ENCODE measurements around the gene KIAA1217.
"Not testable (repeated sequence)": the region's sequence is repeated elsewhere in the genome, so short reads cannot be mapped to it uniquely, and the experiment has no call there.

KIAA1217 gene

GRCh38 chr10:24299578-24300260 lies 90.8 kb downstream of the KIAA1217 start:
- DNase-seq = no peak

DNA sequence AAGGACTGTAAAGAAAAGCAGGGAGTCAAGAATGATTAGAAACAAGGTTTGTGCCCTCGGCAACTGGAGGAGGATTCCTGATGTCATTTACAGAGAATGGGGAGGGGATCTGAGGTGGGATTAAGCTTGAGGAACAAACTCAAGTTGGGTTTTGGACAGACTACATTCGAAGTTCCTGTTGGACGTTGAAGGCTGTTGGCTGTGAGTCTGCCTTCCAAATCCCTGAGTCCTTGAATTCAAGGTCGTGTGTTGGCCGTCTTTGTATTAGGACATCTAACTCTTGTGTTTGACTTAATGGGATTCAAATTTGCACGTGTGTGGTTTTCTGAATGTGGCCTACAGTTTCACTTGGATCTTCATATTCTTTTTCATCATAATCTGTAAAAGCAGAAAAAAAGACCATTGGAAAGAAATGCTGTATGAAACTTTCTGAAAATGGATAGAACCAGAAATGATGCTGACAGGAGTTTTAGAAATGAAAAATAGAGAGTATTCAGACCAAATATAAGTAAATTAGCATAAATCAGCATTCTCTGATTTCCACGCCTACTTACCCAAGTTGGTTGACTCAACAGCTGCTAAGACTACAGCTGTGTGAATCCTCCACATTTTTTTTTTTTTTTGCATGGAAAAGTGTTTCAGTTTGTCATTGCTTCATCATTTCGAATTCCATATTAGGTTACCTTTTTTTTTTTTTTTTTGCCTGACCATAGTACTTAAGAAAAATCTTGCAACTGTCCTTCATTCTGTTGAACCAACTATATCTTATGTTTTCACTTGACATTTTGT lies 94.8 kb downstream of the KIAA1217 start:
- no peak for DNase-seq

GRCh38 chr10:24305551-24306506 lies 96.9 kb downstream of the KIAA1217 start:
- no peak for DNase-seq

DNA sequence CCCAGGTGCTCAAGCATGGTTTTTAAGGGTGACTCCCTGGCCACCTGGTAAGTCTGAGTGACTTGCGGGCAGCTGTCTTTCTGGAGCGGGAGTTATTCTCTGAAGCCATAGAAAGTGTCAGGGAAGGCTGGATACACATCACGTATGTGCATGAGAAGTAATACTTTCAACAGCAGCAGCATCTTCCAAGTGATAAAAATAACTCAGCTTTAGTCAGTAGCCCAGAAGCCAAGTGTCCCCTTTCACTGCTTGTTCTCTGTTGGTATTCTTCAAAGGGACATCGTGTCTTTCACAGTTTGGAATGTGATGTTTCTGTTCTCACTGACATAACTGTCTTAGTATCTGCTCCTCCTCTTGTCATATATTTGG lies 97.6 kb downstream of the KIAA1217 start:
- DNase-seq = no peak

DNA sequence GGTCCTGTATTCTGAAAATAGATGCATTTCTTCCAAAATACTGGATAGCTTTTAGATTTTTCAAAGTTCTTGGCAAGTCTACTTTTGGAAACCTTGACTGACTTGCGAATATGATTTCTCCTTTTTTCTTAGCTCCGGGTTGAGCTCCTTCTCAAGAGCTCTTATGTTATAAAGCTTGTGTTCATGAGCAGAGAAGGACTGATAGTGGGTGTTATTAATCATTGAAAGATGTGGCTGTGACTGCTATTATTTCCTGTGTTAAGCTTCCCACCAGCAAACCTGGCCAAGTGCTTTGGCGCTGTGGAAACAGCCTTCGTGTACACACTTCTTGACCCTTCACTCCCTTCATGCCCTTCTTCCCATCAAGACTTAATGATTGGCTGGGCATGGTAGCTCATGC lies 98.2 kb downstream of the KIAA1217 start:
- DNase-seq = no peak

GRCh38 chr10:24307696-24308485 lies 99.0 kb downstream of the KIAA1217 start:
- no peak for DNase-seq

DNA sequence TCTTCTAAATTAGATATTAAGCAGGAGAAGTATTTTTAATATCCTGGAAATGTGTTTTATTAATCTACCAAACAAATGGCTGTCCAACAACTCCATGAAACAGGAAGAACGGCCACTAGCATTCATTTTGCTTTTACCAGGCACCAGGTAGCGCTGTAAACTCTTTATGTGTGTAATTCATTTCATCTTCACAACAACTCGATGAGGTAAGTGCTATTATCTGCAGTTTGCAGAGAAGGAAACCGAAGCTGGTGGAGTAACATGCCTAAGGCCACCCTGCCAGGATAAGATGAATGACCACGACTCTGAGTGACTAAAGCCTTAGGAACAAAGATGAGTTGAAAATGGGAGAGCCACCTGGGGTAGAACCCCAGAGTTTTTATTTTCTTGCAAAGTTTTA lies 101.2 kb downstream of the KIAA1217 start:
- no peak for DNase-seq

DNA sequence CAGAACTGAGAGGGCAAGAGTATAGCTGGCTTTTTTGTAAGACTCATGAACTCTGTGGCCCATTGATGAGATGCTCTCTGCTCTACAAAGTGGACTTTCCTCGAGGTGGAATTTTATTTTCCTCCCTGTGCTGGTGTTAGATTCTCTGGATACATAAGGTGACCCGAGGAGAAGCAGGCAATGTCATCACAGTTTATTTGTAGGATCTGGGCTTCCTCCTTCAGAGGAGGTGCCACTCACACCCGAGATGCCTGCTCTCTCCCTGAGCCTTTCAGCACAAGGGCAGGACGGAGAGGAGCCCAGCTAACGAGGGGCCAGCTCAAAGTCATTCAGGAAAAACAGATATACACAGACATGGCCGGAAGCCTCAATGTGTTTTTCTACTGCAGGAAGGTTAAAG lies 103.0 kb downstream of the KIAA1217 start:
- no peak for DNase-seq

DNA sequence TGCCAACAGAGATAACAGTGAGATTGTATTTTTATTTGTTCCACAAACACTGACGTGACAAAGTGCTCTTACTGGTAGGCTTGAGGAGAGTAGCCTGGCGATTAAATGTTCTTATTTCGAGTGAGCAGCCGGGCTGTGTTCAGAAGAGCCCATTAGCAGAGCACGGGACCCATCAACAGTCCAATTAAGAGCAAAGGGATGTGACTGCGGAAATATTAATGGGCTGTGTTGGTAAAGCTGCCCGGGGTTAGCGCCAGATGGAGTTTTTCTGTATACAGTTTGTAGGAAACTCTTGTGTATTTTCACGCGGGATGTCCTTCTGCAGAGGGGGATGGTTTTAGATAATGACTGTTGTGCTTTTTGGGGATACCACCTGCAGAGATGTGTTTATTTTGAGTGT lies 104.3 kb downstream of the KIAA1217 start:
- no peak for DNase-seq

- DNase-seq = no peak
Measured at GRCh38 chr10:24315211-24315610, 106.3 kb downstream of the KIAA1217 start.

- DNase-seq = no peak
Measured at GRCh38 chr10:24318517-24318916, 109.6 kb downstream of the KIAA1217 start.

- DNase-seq = no peak
Measured at GRCh38 chr10:24320373-24320772, 111.4 kb downstream of the KIAA1217 start.

DNA sequence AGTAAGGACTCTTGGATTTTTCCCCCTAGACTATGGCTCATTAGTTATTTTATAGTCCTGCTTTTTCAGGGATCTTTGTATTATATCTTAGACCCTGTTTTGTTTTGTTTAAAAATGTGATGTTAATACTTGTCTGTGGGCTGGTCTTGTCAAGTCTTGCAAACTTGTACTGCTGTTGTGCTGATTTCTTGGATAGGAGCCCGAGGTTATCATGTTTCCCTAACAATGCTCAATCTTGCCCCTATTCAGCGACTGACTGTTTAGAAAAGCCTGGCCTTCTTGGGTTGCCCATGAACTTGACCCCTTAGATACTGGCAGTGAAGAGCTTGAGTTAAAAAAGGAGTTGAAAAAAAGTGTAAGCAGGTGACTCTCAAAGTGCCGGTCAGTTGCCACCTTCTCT lies 115.7 kb downstream of the KIAA1217 start:
- DNase-seq = no peak

- no peak for DNase-seq
Measured at GRCh38 chr10:24331457-24331856, 122.5 kb downstream of the KIAA1217 start.

- DNase-seq = no peak
Measured at GRCh38 chr10:24333736-24334135, 124.8 kb downstream of the KIAA1217 start.

GRCh38 chr10:24334279-24334939 lies 125.5 kb downstream of the KIAA1217 start:
- DNase-seq = no peak

- not testable (repeated sequence) for DNase-seq
Measured at GRCh38 chr10:24337723-24338122, 128.8 kb downstream of the KIAA1217 start.

- no peak for DNase-seq
Measured at GRCh38 chr10:24339387-24339786, 130.4 kb downstream of the KIAA1217 start.

GRCh38 chr10:24340446-24340845 lies 131.5 kb downstream of the KIAA1217 start:
- no peak for DNase-seq

GRCh38 chr10:24340883-24341282 lies 131.9 kb downstream of the KIAA1217 start:
- DNase-seq = no peak

DNA sequence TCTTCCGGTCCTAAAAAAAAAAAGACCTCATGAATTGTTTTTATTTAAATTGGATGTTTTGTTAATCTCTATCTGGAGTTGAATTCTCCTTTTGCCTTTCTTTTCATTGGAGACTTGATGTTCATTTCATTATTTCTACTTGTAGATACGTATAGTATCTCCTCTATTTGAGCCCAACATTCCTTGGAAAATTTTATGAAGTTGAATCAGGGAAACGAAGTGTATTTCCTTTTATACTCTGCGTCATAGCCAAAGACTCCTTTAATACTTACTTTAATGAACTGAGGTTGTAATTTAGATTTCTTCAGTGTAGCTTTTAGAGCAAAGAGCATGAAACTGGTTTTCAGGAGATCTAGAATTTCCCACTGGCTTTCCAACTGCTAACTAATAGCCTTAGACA lies 132.4 kb downstream of the KIAA1217 start:
- DNase-seq = no peak

DNA sequence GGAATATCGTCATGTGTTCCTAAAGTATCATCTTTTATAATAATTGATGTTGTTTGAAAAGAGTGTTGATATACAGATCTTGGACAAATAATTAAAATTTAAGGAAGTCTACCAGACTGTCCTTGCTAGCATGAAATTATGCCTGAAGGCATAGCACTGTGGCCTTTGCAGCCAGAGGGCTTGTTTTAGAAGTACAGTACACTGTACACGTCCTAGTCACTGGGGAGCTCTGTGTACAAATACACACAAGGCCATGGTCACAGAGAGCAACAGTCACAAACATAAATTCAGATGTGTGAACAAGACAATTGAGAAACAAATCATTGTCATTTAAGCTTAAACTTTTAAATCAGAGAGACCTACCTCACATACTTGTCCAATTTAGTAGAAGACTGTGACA lies 133.0 kb downstream of the KIAA1217 start:
- DNase-seq = no peak
